A549 treated with ZK216348 at 1 μM for 4 hours (cell line): ENCODE results near the gene EFNA4. TPM values are rescaled to one million over a fixed set of nuclear protein-coding genes. Genes with fewer than 3 reads are reported as not detected.

Experiments used
- total RNA-seq: library from RNA; stranded (reverse); fragments of 200-300 nt; extraction: Qiagen RNA extraction; gene quantifications from 5 replicates; pipeline ENCODE4 v1.2.3, GENCODE V29; 2022; ENCODE audit warnings: low read depth

EFNA4 gene, protein sequence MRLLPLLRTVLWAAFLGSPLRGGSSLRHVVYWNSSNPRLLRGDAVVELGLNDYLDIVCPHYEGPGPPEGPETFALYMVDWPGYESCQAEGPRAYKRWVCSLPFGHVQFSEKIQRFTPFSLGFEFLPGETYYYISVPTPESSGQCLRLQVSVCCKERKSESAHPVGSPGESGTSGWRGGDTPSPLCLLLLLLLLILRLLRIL
- total RNA-seq = 7.5 to 11.6 TPM (median 10.4 TPM) in 5 replicates

DNA sequence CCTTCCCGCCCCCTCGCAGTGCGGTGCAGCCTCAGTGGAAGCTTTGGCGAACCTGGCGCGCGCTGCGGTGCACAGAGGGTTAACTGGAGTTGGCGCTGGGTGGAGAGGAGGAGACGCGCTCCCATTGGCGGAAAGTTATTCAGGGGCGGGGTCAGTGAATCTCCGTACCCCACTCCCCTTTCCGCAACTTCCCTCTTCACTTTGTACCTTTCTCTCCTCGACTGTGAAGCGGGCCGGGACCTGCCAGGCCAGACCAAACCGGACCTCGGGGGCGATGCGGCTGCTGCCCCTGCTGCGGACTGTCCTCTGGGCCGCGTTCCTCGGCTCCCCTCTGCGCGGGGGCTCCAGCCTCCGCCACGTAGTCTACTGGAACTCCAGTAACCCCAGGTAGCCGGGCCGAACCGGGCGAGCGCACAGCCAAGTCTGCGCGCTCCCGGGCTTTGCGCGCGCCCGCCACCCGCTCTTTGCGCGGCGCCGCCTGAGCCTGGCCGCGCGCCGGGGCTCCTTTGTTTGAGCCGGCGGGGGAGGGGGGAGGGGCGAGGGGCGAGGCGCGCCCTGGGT, at the start of gene EFNA4:
Gene EFNA4 (plus strand): TSS at position 191 of the 561 bp plus-strand sequence. CDS start 84 bp downstream, at position 275.

GRCh38 chr1:155033524-155033923, 30.0 kb upstream of the EFNA4 start, which contains the start of the genes DCST1 and DCST2:
Gene DCST1, plus strand, starts transcription at chr1:155033824. Its CDS starts 213 bp downstream, at chr1:155034037.
Gene DCST2, minus strand, starts transcription at chr1:155033781. Its CDS starts 80 bp downstream, at chr1:155033701.

DNA sequence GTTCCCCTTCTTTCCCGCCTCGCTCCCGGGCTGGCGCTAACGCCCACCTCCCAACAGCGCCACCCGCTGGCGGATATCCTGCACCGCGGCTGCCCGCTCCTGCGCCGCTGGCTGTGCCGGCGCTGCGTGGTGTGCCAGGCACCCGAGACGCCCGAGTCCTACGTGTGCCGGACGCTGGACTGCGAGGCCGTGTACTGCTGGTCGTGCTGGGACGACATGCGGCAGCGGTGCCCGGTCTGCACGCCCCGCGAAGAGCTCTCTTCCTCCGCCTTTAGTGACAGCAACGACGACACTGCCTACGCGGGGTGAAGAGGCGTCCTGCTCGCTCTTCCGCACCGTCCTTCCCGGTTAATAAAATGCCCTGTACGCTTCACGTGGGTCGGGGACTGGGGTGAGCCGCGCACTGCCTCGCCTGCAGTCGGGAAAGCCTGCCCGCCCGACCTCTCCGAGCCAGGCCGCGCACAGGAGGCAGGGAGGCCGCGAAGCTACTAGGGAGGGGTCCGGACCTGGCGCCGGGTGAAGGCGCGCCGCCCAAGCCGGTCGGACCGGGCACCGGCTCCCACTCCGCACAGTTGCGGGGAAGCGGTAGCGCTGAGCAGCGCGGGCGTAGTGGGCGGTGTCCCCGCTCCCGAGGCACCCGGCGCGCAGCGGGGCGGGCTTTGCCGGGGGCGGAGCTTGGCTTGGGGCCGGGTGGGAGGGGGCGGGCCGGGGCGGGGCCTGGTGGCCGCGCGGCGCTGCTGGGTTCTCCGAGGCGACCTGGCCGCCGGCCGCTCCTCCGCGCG, 12.8 kb upstream of the EFNA4 start, which contains the start of gene ADAM15:
Gene ADAM15 (plus strand): TSS at position 757 of the 782 bp plus-strand sequence. CDS start 71 bp downstream, outside the sequence.

GRCh38 chr1:155078469-155079209, 15.1 kb downstream of the EFNA4 start, which contains the start of gene EFNA3:
Gene EFNA3, plus strand, starts transcription at chr1:155078837. Its CDS starts 105 bp downstream, at chr1:155078942.

Other genes starting within 250 kb of the EFNA4 start
- 0.01 to 0.09 TPM (median 0.07 TPM) in 4 of 5 replicates, not detected in the other for gene KCNN3, start 193.5 kb upstream of the EFNA4 start, total RNA-seq
- 35.1 to 45.6 TPM (median 42.4 TPM) in 5 replicates for gene PMVK, start 127.0 kb upstream of the EFNA4 start, total RNA-seq
- gene PBXIP1, start 107.6 kb upstream of the EFNA4 start, total RNA-seq = 9.6 to 16.8 TPM (median 14.3 TPM) in 5 replicates
- 17.3 to 25.2 TPM (median 22.8 TPM) in 5 replicates for gene PYGO2, start 102.0 kb upstream of the EFNA4 start, total RNA-seq
- 127 to 198 TPM (median 190 TPM) in 5 replicates for gene SHC1, start 93.0 kb upstream of the EFNA4 start, total RNA-seq
- 315 to 374 TPM (median 341 TPM) in 5 replicates for gene CKS1B, start 89.1 kb upstream of the EFNA4 start, total RNA-seq
- gene FLAD1, start 80.4 kb upstream of the EFNA4 start, total RNA-seq = 32.7 to 48.4 TPM (median 44.8 TPM) in 5 replicates
- not detected in 5 replicates for gene LENEP, start 70.2 kb upstream of the EFNA4 start, total RNA-seq
- gene ZBTB7B, start 60.9 kb upstream of the EFNA4 start, total RNA-seq = 23.6 to 45.7 TPM (median 42.3 TPM) in 5 replicates
- 0.47 to 0.72 TPM (median 0.64 TPM) in 4 of 5 replicates, not detected in the other for gene DCST2, start 30.0 kb upstream of the EFNA4 start, total RNA-seq
- not detected in 5 replicates for gene DCST1, start 29.9 kb upstream of the EFNA4 start, total RNA-seq
- gene ADAM15, start 12.4 kb upstream of the EFNA4 start, total RNA-seq = 43.4 to 105 TPM (median 89.4 TPM) in 5 replicates
- 5.0 to 6.2 TPM (median 5.8 TPM) in 5 replicates for gene EFNA3, start 15.1 kb downstream of the EFNA4 start, total RNA-seq
- gene EFNA1, start 64.1 kb downstream of the EFNA4 start, total RNA-seq = 25.9 to 37.5 TPM (median 31.4 TPM) in 5 replicates
- 30.3 to 36.9 TPM (median 34.9 TPM) in 5 replicates for gene SLC50A1, start 72.1 kb downstream of the EFNA4 start, total RNA-seq
- gene DPM3, start 76.8 kb downstream of the EFNA4 start, total RNA-seq = 48.3 to 103 TPM (median 102 TPM) in 5 replicates
- 165 to 271 TPM (median 248 TPM) in 5 replicates for gene KRTCAP2, start 109.6 kb downstream of the EFNA4 start, total RNA-seq
- 1.0 to 3.1 TPM (median 1.8 TPM) in 5 replicates for gene TRIM46, start 110.1 kb downstream of the EFNA4 start, total RNA-seq
- gene THBS3, start 144.2 kb downstream of the EFNA4 start, total RNA-seq = 6.7 to 10.8 TPM (median 9.2 TPM) in 5 replicates
- gene MTX1, start 145.0 kb downstream of the EFNA4 start, total RNA-seq = 53.5 to 74.7 TPM (median 69.1 TPM) in 5 replicates
- gene ENTREP3, start 191.7 kb downstream of the EFNA4 start, total RNA-seq = 20.0 to 40.0 TPM (median 36.8 TPM) in 5 replicates
- gene SCAMP3, start 198.6 kb downstream of the EFNA4 start, total RNA-seq = 79.1 to 127 TPM (median 126 TPM) in 5 replicates
- 20.3 to 31.8 TPM (median 29.7 TPM) in 5 replicates for gene CLK2, start 209.8 kb downstream of the EFNA4 start, total RNA-seq
- 2.0 to 6.6 TPM (median 5.5 TPM) in 5 replicates for gene HCN3, start 213.7 kb downstream of the EFNA4 start, total RNA-seq
- gene PKLR, start 237.7 kb downstream of the EFNA4 start, total RNA-seq = 0.07 TPM in 1 of 5 replicates, not detected in the others
- gene FDPS, start 245.1 kb downstream of the EFNA4 start, total RNA-seq = 159 to 192 TPM (median 173 TPM) in 5 replicates